Spleen (tissue), 7 donors: ENCODE data around the gene CEP131.
A peak's percentile ranks its signal among the peaks of the same experiment; 100 is the strongest.

Experiments used
- CTCF ChIP-seq, 11 experiments: fragments of 200-600 bp in 7 of 11; fragments of 450-650 bp in 4 of 11; sonication (generic) in 4 of 11; IDR thresholded peaks in 8 of 11; conservative IDR thresholded peaks in 3 of 11; 1 replicate in 7 of 11; 2 replicates in 4 of 11; pipeline versions ENCODE4 v1.4.0 to v1.8.0; 2016 to 2021; ENCODE audit warnings: antibody characterized with exemption in 11 of 11, inconsistent platforms in 4 of 11, mild to moderate bottlenecking in 1 of 11
- POLR2A ChIP-seq, 3 donors: fragments of 450-650 bp; IDR thresholded peaks; one replicate each; pipeline ENCODE4 v1.5.1; 2017; ENCODE audit warnings: antibody characterized with exemption in 3 of 3, mild to moderate bottlenecking in 1 of 3
- POLR2AphosphoS5 ChIP-seq, 3 donors: sonication (generic); formaldehyde crosslinking; IDR thresholded peaks; one replicate each; pipeline ENCODE4 v1.5.1; 2017; ENCODE audit warnings: antibody characterized with exemption in 3 of 3
- donor health status: DM: no; HTN: no; CAD: no; lungs with moderate emphysema.
- donor health status: DM: no; HTN: no; CAD: no.
- donor health status: DM: no; HTN: no; CAD: no.

GRCh38 chr17:81245665-81246342 lies 23.0 kb upstream of the CEP131 start:
- TF ChIP-seq CTCF (IDR thresholded peaks at IDR 0.05 in 8 of 11, conservative IDR thresholded peaks at IDR 0.05 in 3 of 11): no peak
- TF ChIP-seq POLR2A (IDR thresholded peaks at IDR 0.05): no peak
- TF ChIP-seq POLR2AphosphoS5 (IDR thresholded peaks at IDR 0.05): peak in 1 of 3 donors; percentile 64
